Measurements from ENCODE around the gene MYH9.

MYH9 gene

DNA sequence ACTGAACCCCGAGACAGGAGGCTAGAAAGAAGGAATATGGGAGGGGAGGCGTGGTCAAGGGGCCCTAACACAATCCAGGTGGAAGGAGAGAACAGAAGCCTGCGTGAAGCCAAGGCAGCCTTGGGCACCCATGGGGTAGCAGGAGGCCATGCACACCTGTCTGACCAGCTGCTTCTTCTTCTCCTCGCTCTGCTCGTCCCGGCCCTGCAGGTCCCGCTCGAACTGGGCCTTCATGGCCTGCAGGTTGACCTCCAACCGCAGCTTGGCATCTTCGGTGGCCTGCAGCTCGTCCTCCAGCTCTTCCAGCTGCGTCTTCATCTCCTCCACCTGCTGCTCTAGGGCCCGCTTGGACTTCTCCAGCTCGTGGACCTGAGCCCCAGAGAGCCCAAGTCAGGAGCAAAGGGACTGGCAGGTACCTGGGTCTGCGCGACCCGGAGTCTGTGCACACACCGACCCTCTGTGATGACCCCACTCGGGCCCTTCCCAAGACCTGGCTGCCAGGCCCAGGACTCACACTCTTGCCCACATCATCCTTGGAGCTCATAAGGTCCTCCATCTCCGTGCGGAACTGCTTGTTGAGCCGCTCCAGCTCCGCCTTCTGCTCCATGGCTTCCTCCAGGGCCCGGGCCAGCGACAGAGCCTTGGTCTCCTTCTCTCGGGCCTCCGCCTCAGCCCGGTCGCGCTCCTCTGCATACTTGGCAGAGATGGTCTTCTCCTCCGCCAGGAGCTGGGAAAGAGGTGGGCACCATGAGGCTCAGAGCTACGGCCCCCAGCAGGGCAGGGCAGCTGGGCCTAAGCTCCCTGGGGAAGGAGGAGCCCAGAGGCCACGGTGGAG lies 99.0 kb downstream of the MYH9 start:
- in situ Hi-C loops (cut with MboI; ENCODE audit: low pct_unique_long_range_greater_than_20kb, low sequenced_read_pairs, unreplicated experiment): no loop called here
- no peak for DNase-seq (ENCODE audit: low spot score)
- TF ChIP-seq, protein P1, sequence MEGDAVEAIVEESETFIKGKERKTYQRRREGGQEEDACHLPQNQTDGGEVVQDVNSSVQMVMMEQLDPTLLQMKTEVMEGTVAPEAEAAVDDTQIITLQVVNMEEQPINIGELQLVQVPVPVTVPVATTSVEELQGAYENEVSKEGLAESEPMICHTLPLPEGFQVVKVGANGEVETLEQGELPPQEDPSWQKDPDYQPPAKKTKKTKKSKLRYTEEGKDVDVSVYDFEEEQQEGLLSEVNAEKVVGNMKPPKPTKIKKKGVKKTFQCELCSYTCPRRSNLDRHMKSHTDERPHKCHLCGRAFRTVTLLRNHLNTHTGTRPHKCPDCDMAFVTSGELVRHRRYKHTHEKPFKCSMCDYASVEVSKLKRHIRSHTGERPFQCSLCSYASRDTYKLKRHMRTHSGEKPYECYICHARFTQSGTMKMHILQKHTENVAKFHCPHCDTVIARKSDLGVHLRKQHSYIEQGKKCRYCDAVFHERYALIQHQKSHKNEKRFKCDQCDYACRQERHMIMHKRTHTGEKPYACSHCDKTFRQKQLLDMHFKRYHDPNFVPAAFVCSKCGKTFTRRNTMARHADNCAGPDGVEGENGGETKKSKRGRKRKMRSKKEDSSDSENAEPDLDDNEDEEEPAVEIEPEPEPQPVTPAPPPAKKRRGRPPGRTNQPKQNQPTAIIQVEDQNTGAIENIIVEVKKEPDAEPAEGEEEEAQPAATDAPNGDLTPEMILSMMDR (IDR thresholded peaks at IDR 0.05; ENCODE audit: extremely low read depth, insufficient read depth, missing control alignments): no peak

GRCh38 chr22:36287881-36288515 lies 99.8 kb downstream of the MYH9 start:
- no peak for DNase-seq (ENCODE audit: low spot score)
- in situ Hi-C loops (cut with MboI; ENCODE audit: low pct_unique_long_range_greater_than_20kb, low sequenced_read_pairs, unreplicated experiment): no loop called here
- TF ChIP-seq, protein P1 (IDR thresholded peaks at IDR 0.05; ENCODE audit: extremely low read depth, insufficient read depth, missing control alignments): no peak

- TF ChIP-seq, protein P1 (IDR thresholded peaks at IDR 0.05; ENCODE audit: extremely low read depth, insufficient read depth, missing control alignments): peak; percentile 89
- DNase-seq (ENCODE audit: low spot score): peak; percentile 87
- in situ Hi-C loops (cut with MboI; ENCODE audit: low pct_unique_long_range_greater_than_20kb, low sequenced_read_pairs, unreplicated experiment): no loop called here
These were observed 101.4 kb downstream of the MYH9 start for GRCh38 chr22:36286096-36286957.

- TF ChIP-seq, protein P1 (IDR thresholded peaks at IDR 0.05; ENCODE audit: extremely low read depth, insufficient read depth, missing control alignments): no peak
- in situ Hi-C loops (cut with MboI; ENCODE audit: low pct_unique_long_range_greater_than_20kb, low sequenced_read_pairs, unreplicated experiment): no loop called here
These were observed 102.2 kb downstream of the MYH9 start for GRCh38 chr22:36285545-36285944.

GRCh38 chr22:36285017-36285416 lies 102.8 kb downstream of the MYH9 start:
- TF ChIP-seq, protein P1 (IDR thresholded peaks at IDR 0.05; ENCODE audit: extremely low read depth, insufficient read depth, missing control alignments): no peak
- no peak for DNase-seq (ENCODE audit: low spot score)
- in situ Hi-C loops (cut with MboI; ENCODE audit: low pct_unique_long_range_greater_than_20kb, low sequenced_read_pairs, unreplicated experiment): no loop called here

More at GRCh38 chr22:36285545-36285944, 102.2 kb downstream of the MYH9 start:
- no peak for DNase-seq (ENCODE audit: low spot score)

DNA sequence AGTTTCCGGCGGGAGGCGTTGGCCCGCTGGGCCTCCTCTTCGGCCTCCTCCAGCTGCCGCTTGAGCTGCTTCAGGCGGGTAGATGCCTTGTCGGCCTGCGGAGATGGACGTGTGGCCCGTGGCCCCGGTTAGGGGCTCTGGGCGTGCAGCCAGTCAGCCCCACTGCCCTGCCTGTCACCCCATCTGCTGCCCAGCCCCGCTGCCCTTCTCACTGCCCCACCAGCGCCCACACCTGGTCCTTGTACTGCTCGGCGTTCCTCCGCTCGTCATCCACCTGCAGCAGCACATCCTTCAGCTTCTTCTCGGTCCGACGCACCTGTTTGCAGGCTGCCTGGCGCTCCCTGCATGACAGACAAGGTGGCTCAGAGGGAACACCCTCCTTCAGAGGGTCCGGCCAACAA lies 103.6 kb downstream of the MYH9 start:
- TF ChIP-seq, protein P1 (IDR thresholded peaks at IDR 0.05; ENCODE audit: extremely low read depth, insufficient read depth, missing control alignments): no peak
- in situ Hi-C loops (cut with MboI; ENCODE audit: low pct_unique_long_range_greater_than_20kb, low sequenced_read_pairs, unreplicated experiment): no loop called here
- no peak for DNase-seq (ENCODE audit: low spot score)
